Activated T-cell treated with anti-CD3 and anti-CD28 coated beads for 48 hours (primary cell): ENCODE measurements around the gene STOML2.
"Not testable (repeated sequence)": the region's sequence is repeated elsewhere in the genome, so short reads cannot be mapped to it uniquely, and the experiment has no call there.

Source experiments
- DNase-seq: peaks from one replicate; pipeline ENCODE4 v3.0.0-alpha.2; 2020; ENCODE audit warnings: low read depth

STOML2 gene

GRCh38 chr9:35102769-35103659 is at the start of gene STOML2:
Gene STOML2, minus strand, starts transcription at chr9:35103131. Its CDS starts 37 bp downstream, at chr9:35103094.
- peak; percentile 83 for DNase-seq

DNA sequence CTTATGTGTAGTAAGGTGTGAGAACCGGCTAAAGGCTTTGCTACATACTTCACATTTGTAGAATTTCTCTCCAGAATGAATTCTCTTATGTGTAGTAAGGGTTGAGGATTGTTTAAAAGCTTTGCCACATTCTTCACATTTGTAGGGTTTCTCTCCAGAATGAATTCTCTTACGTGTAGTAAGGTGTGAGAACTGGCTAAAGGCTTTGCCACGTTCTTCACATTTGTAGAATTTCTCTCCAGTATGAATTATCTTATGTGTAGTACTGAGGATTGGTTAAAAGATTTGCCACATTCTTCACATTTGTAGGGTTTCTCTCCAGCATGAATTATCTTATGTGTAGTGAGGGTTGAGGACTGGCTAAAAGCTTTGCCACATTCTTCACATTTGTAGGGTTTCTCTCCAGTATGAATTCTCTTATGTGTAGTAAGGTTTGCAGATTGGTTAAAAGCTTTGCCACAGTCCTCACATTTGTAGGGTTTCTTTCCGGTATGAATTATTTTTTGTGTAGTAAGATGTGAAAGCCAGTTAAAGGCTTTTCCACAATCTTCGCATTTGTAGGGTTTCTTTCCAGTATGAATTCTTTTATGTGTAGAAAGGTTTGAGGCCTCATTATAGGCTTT is 45.1 kb upstream of the STOML2 start:
- not testable (repeated sequence) for DNase-seq

GRCh38 chr9:35142037-35142436 is 39.1 kb upstream of the STOML2 start:
- DNase-seq, result no peak

GRCh38 chr9:35140093-35140492 is 37.2 kb upstream of the STOML2 start:
- no peak for DNase-seq

GRCh38 chr9:35136866-35137265 is 33.9 kb upstream of the STOML2 start:
- no peak for DNase-seq

- DNase-seq, result no peak
Observed at GRCh38 chr9:35135988-35136387, 33.1 kb upstream of the STOML2 start.

DNA sequence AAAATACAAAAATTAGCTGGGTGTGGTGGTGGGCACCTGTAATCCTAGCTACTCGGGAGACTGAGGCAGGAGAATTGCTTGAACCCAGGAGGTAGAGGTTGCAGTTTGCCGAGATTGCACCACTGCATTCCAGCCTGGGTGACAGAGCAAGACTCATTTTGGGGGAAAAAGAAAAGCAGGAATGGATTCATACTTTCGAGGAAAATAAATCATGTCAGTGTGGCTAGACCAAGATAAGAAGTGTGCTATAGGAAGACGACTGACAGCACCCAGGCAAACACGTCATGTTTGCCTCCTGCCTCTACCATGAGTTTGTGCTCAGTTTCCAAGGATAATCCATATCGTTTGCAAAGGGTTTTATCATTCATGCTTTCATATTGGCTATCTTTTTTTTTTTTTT is 32.0 kb upstream of the STOML2 start:
- no peak for DNase-seq

DNA sequence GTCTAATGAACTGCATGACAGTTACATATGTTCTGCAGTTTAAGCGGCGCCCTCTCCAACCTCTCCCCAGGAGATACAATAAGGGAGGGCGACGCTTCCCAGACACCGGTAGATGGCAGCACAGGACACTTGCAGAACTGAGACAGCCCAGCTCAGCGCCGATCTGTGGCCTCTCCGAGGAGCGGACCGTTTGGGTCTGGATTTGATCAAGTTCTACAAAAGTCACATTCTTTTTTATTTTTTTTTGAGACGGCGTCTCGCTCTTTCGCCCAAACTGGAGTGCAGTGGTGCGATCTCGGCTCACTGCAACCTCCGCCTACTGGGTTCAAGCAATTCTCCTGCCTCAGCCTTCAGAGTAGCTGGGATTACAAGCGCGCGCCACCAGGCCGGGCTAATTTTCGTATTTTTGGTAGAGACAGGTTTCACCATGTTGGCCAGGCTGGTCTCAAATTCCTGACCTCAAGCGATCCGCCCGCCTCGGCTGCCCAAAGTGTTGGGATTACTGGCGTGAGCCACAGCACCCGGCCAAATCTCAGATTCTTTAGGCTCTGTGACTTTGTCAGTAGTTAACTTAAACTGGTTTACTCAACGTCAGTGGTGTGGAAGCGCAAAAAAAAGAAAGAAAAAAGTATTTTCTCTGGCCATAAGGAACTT is 14.1 kb upstream of the STOML2 start:
- DNase-seq, result peak; percentile 74

GRCh38 chr9:35116539-35116897 is 13.6 kb upstream of the STOML2 start:
- DNase-seq, result no peak

DNA sequence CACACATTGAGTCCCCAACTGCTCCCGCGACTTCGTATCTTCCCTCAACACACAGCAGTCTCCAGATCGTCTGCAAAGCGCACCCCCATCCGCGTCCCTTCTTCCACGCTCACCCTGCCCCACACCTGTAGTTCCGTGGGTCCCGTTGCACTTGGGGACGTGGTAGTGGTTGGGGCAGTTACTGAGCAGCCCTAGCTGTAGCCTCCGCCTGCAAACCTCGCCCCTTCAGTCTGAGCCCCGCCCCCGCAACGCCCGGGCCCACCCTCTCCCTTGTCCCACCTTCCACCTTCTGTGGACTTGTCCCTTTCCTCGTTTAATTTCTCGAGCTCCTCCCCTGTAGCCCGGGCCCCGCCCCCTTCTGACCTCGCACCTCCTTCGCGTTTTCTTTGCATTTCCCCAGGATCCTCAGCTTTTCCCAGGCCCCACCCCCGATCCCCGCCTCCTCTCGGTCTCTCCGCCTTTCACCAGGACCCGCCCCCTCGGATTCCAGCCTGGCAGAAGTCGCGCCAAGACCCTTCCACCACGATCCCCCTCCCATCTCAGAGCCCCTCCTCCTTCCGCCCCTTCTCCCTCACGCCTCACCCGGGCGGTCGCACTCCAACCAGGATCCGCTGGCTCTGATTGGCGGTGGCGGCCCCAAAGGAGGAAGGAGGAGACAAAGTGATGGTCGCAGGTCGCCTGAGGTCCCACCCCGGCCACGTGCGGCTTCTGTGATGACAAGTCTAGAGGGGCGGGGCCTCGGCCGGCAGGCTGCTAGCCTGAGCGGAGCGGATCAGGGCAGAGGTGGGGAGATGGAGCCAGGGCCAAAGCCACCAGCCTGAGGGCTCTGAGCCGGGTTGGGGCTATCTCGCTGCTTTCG is 13.0 kb upstream of the STOML2 start, which contains the start of gene ATOSB:
TSS of gene ATOSB (minus strand) at position 183 of the 859 bp plus-strand sequence. CDS start 7,588 bp downstream, outside the sequence.
- peak; percentile 91 for DNase-seq

- peak; percentile 17 for DNase-seq
Observed at GRCh38 chr9:35114840-35115628, 12.1 kb upstream of the STOML2 start.

DNA sequence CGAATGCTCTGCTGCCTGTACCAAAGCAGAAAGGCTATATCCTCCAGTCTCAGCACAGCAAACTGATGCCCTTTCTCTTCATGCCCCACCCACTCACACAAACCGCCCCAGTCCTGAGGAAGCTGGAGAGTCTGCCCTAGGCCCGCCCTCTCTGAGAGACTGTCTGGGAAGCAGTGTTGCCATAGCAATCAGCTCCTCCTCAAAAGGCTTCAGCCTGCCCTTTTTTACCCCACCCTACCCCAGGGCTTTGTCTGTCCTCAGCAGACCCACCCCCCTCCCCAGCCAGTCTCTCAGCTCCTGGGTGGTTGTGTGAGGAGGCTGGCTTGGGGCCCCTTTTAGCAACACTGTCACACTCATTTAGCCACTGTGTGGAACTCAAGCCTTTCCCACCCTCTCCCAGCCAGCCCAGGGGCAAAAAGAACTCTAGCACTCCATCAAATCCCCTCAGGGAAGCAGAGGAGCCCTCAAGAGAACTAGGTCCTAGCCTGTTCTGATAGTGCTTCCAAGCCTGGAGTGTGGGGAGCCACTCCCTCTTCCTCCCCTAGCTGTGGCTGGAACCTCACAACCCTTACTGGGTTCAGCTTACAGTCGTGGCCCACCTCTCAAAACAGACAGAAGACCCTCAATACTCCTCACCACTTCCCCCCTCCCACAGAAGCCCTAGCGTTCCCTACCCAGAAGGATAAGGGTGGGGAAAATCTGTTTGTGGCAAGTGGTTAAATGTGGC is 11.3 kb upstream of the STOML2 start:
- peak; percentile 44 for DNase-seq

DNA sequence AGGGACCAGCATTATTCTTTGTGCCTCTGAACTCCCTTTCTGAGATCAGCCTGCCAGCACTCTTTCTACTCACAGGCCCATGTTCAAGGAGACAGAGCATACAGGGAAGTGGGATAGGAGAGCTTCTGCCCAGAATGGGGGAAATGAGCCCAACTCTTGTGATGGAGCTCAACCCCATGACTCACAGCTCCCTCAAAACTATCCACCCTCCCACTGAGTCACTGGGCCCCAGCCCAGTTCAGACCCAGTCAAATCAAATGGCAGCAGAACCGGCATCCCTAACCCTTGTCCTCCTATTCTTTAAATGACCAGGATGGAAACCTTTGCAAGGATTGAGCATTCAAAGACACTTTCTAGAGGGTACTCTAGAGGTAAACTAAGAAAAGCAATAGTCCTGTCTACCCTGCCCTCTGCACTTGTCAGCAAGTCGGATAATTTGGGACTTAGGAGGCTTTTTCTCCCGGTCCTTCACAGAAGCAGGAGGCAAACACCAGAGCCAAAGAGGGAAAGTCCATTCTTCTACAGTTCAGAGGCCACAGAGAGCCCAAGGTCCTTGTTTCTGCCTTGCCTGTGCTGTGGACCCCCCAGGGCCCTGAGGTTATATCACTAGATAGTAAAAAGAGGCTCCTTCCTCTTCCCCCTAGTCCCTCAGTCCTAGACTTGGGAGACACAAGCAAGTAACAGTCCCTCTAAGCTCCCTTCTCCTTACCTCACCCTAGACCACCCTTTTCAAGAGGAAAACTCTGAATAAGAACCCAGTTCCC is 9.5 kb upstream of the STOML2 start:
- DNase-seq, result no peak

- peak; percentile 95 for DNase-seq
Observed at GRCh38 chr9:35111001-35111933, 8.3 kb upstream of the STOML2 start.

- DNase-seq, result no peak
Observed at GRCh38 chr9:35110327-35110761, 7.4 kb upstream of the STOML2 start.

GRCh38 chr9:35108946-35109575 is 6.1 kb upstream of the STOML2 start:
- DNase-seq, result no peak

DNA sequence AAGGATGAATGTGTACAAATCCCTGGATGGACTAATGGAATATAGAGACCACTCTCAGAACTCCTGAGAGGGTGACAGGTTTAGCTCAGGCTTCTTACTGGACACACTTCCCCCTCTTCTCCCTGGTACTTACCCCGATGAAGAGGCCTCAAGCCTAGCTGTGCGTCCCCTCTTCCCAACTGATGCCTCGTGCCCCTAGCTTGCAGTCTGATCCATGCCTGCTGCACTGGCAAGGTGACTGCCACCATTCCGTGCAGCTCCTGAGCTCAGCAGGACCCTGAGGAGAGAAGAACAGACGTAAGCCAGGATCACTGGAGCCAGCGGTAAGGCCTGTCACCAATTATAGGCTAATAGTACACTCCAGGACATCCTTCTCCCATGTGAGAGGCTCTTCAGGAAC is 5.5 kb upstream of the STOML2 start:
- DNase-seq, result no peak
